Cerebellar cortex (tissue), 1 donor: ENCODE results near the gene RASGEF1B.
"Not testable (repeated sequence)": the region's sequence is repeated elsewhere in the genome, so short reads cannot be mapped to it uniquely, and the experiment has no call there.

Experiments
- DNase-seq: peaks from one replicate; pipeline ENCODE4 v3.0.0-alpha.2; 2015; ENCODE audit warnings: low spot score

The RASGEF1B gene

GRCh38 chr4:81431971-81432370 is 39.7 kb downstream of the RASGEF1B start:
- no peak for DNase-seq

GRCh38 chr4:81429607-81430006 is 42.1 kb downstream of the RASGEF1B start:
- DNase-seq: no peak

- DNase-seq: no peak
Observed at GRCh38 chr4:81429031-81429430, 42.7 kb downstream of the RASGEF1B start.

GRCh38 chr4:81428002-81428401 is 43.7 kb downstream of the RASGEF1B start:
- DNase-seq: no peak

- DNase-seq: no peak
Observed at GRCh38 chr4:81427344-81427821, 44.3 kb downstream of the RASGEF1B start.

GRCh38 chr4:81426770-81427289 is 44.9 kb downstream of the RASGEF1B start:
- DNase-seq: no peak

- no peak for DNase-seq
Observed at GRCh38 chr4:81424816-81425755, 46.6 kb downstream of the RASGEF1B start.

GRCh38 chr4:81424336-81424735 is 47.4 kb downstream of the RASGEF1B start:
- DNase-seq: no peak

- DNase-seq: no peak
Observed at GRCh38 chr4:81422595-81422994, 49.1 kb downstream of the RASGEF1B start.

- no peak for DNase-seq
Observed at GRCh38 chr4:81421346-81422218, 50.1 kb downstream of the RASGEF1B start.

GRCh38 chr4:81418572-81418971 is 53.1 kb downstream of the RASGEF1B start:
- DNase-seq: no peak

- no peak for DNase-seq
Observed at GRCh38 chr4:81412946-81413495, 58.7 kb downstream of the RASGEF1B start.

GRCh38 chr4:81410680-81411079 is 61.0 kb downstream of the RASGEF1B start:
- DNase-seq: no peak

GRCh38 chr4:81409836-81410235 is 61.9 kb downstream of the RASGEF1B start:
- DNase-seq: no peak

GRCh38 chr4:81408341-81408740 is 63.4 kb downstream of the RASGEF1B start:
- no peak for DNase-seq

GRCh38 chr4:81407726-81408125 is 64.0 kb downstream of the RASGEF1B start:
- no peak for DNase-seq

- not testable (repeated sequence) for DNase-seq
Observed at GRCh38 chr4:81406481-81406880, 65.2 kb downstream of the RASGEF1B start.

- peak; percentile 84 for DNase-seq
Observed at GRCh38 chr4:81405900-81406401, 65.8 kb downstream of the RASGEF1B start.

GRCh38 chr4:81404741-81405140 is 67.0 kb downstream of the RASGEF1B start:
- DNase-seq: no peak

- no peak for DNase-seq
Observed at GRCh38 chr4:81404294-81404693, 67.4 kb downstream of the RASGEF1B start.

GRCh38 chr4:81399306-81400086 is 72.2 kb downstream of the RASGEF1B start:
- DNase-seq: no peak
